ENCODE measurements around the gene ERF. TPM values are rescaled to one million over a fixed set of nuclear protein-coding genes. Genes with fewer than 3 reads are reported as not detected.

The ERF gene
- total RNA-seq, 1 experiment from 2014 or later: 43.6 TPM

GRCh38 chr19:42214810-42215485 is 40.0 kb downstream of the ERF start:
- no peak for DNase-seq (ENCODE audit: low spot score)

GRCh38 chr19:42212886-42213285 is 42.0 kb downstream of the ERF start:
- DNase-seq (ENCODE audit: low spot score): no peak

- DNase-seq (ENCODE audit: low spot score): no peak
Measured at GRCh38 chr19:42208612-42209011, 46.3 kb downstream of the ERF start.

- DNase-seq (ENCODE audit: low spot score): peak; percentile 97
Measured at GRCh38 chr19:42207767-42208271, 47.1 kb downstream of the ERF start.

- DNase-seq (ENCODE audit: low spot score): peak; percentile 91
Measured at GRCh38 chr19:42206871-42207755, 47.8 kb downstream of the ERF start.

GRCh38 chr19:42204664-42205063 is 50.3 kb downstream of the ERF start:
- DNase-seq (ENCODE audit: low spot score): no peak

GRCh38 chr19:42203700-42204099 is 51.2 kb downstream of the ERF start:
- no peak for DNase-seq (ENCODE audit: low spot score)

- DNase-seq (ENCODE audit: low spot score): no peak
Measured at GRCh38 chr19:42202290-42202880, 52.5 kb downstream of the ERF start.

- no peak for DNase-seq (ENCODE audit: low spot score)
Measured at GRCh38 chr19:42201489-42202289, 53.2 kb downstream of the ERF start.

GRCh38 chr19:42200116-42200715 is 54.7 kb downstream of the ERF start:
- no peak for DNase-seq (ENCODE audit: low spot score)

- no peak for DNase-seq (ENCODE audit: low spot score)
Measured at GRCh38 chr19:42199440-42200115, 55.4 kb downstream of the ERF start.

- DNase-seq (ENCODE audit: low spot score): no peak
Measured at GRCh38 chr19:42198676-42199439, 56.1 kb downstream of the ERF start.

Other genes starting within 250 kb of the ERF start
- gene GRIK5, start 184.9 kb downstream of the ERF start, total RNA-seq (2014; rRNA removed; shearing (Covaris generic)): 0.76 and 1.9 TPM in 2 replicates
- 24.4 and 26.8 TPM in 2 replicates for gene ZNF574, start 179.0 kb downstream of the ERF start, total RNA-seq (2014; rRNA removed; shearing (Covaris generic))
- gene POU2F2, start 122.7 kb downstream of the ERF start, total RNA-seq (2014; rRNA removed; shearing (Covaris generic)): 0.05 TPM in 1 of 2 replicates, not detected in the other
- 65.3 and 75.4 TPM in 2 replicates for gene DEDD2, start 37.5 kb downstream of the ERF start, total RNA-seq (2014; rRNA removed; shearing (Covaris generic))
- 12.6 and 20.6 TPM in 2 replicates for gene ZNF526, start 34.8 kb downstream of the ERF start, total RNA-seq (2014; rRNA removed; shearing (Covaris generic))
- gene GSK3A, start 12.5 kb downstream of the ERF start, total RNA-seq (2014; rRNA removed; shearing (Covaris generic)): 25.7 and 34.0 TPM in 2 replicates
- 25.3 and 48.5 TPM in 2 replicates for gene CIC, start 14.1 kb upstream of the ERF start, total RNA-seq (2014; rRNA removed; shearing (Covaris generic))
- gene PRR19, start 47.0 kb upstream of the ERF start, total RNA-seq (2014; rRNA removed; shearing (Covaris generic)): 2.2 and 3.7 TPM in 2 replicates
- 144 and 170 TPM in 2 replicates for gene PAFAH1B3, start 47.5 kb upstream of the ERF start, total RNA-seq (2014; rRNA removed; shearing (Covaris generic))
- gene TMEM145, start 58.2 kb upstream of the ERF start, total RNA-seq (2014; rRNA removed; shearing (Covaris generic)): not detected in 2 replicates
- gene MEGF8, start 70.5 kb upstream of the ERF start, total RNA-seq (2014; rRNA removed; shearing (Covaris generic)): 11.3 and 11.4 TPM in 2 replicates
- 0.34 and 2.8 TPM in 2 replicates for gene CNFN, start 135.2 kb upstream of the ERF start, total RNA-seq (2014; rRNA removed; shearing (Covaris generic))
- gene LIPE, start 172.3 kb upstream of the ERF start, total RNA-seq (2014; rRNA removed; shearing (Covaris generic)): 1.2 TPM in 1 of 2 replicates, not detected in the other
- not detected in 2 replicates for gene CXCL17, start 187.8 kb upstream of the ERF start, total RNA-seq (2014; rRNA removed; shearing (Covaris generic))